Measurements from ENCODE around the gene APOBR. TPM values are rescaled to one million over a fixed set of nuclear protein-coding genes. Genes with fewer than 3 reads are reported as not detected.

APOBR gene
- total and polyA plus RNA-seq, 9 of the 15 experiments (the other 6 are each of a cell fraction or from before 2014, with no cell fraction given), result 0.08 to 6.1 (median 2.8) TPM; not detected in 1

DNA sequence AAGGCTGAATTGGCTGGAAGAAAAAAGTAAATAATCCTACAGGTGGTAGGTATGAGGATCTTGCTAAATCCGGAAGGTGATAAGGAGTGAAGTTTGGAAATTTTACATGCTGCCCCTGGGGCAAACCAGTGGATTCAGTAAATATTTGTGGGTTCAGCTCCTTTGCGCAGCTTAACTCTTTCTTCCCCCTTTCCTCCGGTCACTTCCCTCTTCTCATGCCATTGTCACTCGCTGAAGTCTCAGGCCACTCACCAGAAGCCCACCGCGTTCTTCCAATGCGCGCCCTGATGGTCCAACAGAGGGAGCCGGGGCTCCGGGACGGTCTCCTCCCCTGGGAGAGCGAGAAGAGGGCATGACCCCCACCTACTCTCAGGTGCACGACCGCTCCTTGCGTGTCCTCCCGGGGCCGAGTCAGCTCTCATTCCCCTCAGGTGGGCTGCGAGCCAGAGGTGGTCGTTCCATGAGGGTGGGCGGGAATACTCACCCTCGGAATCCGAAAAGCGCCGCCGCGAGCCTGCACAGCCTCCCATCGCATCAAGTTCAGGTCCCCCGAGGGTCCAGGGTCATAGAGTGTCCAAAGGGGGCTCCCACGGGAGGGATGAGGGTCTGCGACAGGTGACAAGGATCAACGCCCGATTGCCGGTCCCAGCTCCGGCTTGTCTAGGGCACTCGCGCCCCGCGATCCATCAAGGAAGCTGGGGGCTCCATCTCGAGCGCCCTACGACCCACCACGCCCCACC, 3.0 kb upstream of the APOBR start (continued):
- no peak for TF ChIP-seq TCFL5 (CRISPR knock-in tag; conservative IDR thresholded peaks at IDR 0.05)
- TF ChIP-seq CBX1 (IDR thresholded peaks at IDR 0.05; ENCODE audit: low read depth), result no peak
- TF ChIP-seq YBX1 (IDR thresholded peaks at IDR 0.05), result no peak
- no peak for TF ChIP-seq ZBTB34 (CRISPR knock-in tag; IDR thresholded peaks at IDR 0.05)
- TF ChIP-seq SPI1 (IDR thresholded peaks at IDR 0.05; ENCODE audit: borderline replicate concordance, low read depth, low read length), result peak; percentile 81
- TF ChIP-seq XRCC5 (IDR thresholded peaks at IDR 0.05; ENCODE audit: low read depth, low read length), result no peak
- 0 out of 2 replicates have a peak, but pooled peaks have one; percentile 43 for TF ChIP-seq ZNF511 (CRISPR knock-in tag; IDR thresholded peaks at IDR 0.05)
- peak; percentile 22; the same call in 1 of the 2 replicates for TF ChIP-seq GATAD2A (IDR thresholded peaks at IDR 0.05)
- TF ChIP-seq RERE (CRISPR knock-in tag; IDR thresholded peaks at IDR 0.05; ENCODE audit: borderline replicate concordance), result no peak
- TF ChIP-seq SIX5 (IDR thresholded peaks at IDR 0.05; ENCODE audit: borderline replicate concordance in 1 of 2, insufficient read depth in 1 of 2, low read depth in 1 of 2, low read length in 2 of 2), result no peak
- no peak for TF ChIP-seq ZNF124 (CRISPR knock-in tag; IDR thresholded peaks at IDR 0.05)
- TF ChIP-seq ZC3H4 (CRISPR knock-in tag; IDR thresholded peaks at IDR 0.05; ENCODE audit: borderline replicate concordance), result no peak
- no peak for TF ChIP-seq PHF20 (IDR thresholded peaks at IDR 0.05; ENCODE audit: partially characterized antibody)
- no peak for TF ChIP-seq PRMT5 (CRISPR knock-in tag; IDR thresholded peaks at IDR 0.05)
- TF ChIP-seq RBBP5 (IDR thresholded peaks at IDR 0.05; ENCODE audit: borderline replicate concordance, insufficient read depth, low read length, poor library complexity, severe bottlenecking), result peak; percentile 60
- TF ChIP-seq EHMT2 (IDR thresholded peaks at IDR 0.05), result no peak
- TF ChIP-seq MYNN (IDR thresholded peaks at IDR 0.05), result 0 out of 2 replicates have a peak, but pooled peaks have one; percentile 31
- TF ChIP-seq MYNN (CRISPR knock-in tag; IDR thresholded peaks at IDR 0.05), result no peak
- TF ChIP-seq NR1H2 (CRISPR knock-in tag; IDR thresholded peaks at IDR 0.05), result peak; percentile 89; the same call in 1 of the 2 replicates
- no peak for TF ChIP-seq ZNF133 (CRISPR knock-in tag; IDR thresholded peaks at IDR 0.05)
- TF ChIP-seq MCM7 (IDR thresholded peaks at IDR 0.05), result no peak
- TF ChIP-seq FOXA1 (IDR thresholded peaks at IDR 0.05; ENCODE audit: borderline replicate concordance), result no peak
- TF ChIP-seq PHF21A (IDR thresholded peaks at IDR 0.05; ENCODE audit: borderline replicate concordance, low read depth), result no peak
